ENCODE results near the gene EEF1AKMT3.

- TF ChIP-seq CTCF (conservative IDR thresholded peaks at IDR 0.05; ENCODE audit: low read length) (no peak), EZH2phosphoT487 (IDR thresholded peaks at IDR 0.05; ENCODE audit: borderline replicate concordance) (no peak)
Observed at GRCh38 chr12:57737467-57738460, 34.6 kb upstream of the EEF1AKMT3 start.

Measured in Loucy (cell line).